Hematopoietic multipotent progenitor cell treated with erythropoietin and hydrocortisone succinate and interleukin-3 and kit ligand, for 4 days (in vitro differentiated cells): ENCODE data around the gene THSD4.
"Not testable (repeated sequence)": the region's sequence is repeated elsewhere in the genome, so short reads cannot be mapped to it uniquely, and the experiment has no call there.

ENCODE experiments used
- DNase-seq: peaks from one replicate; pipeline ENCODE4 v3.0.0-alpha.2; 2015

The THSD4 gene

DNA sequence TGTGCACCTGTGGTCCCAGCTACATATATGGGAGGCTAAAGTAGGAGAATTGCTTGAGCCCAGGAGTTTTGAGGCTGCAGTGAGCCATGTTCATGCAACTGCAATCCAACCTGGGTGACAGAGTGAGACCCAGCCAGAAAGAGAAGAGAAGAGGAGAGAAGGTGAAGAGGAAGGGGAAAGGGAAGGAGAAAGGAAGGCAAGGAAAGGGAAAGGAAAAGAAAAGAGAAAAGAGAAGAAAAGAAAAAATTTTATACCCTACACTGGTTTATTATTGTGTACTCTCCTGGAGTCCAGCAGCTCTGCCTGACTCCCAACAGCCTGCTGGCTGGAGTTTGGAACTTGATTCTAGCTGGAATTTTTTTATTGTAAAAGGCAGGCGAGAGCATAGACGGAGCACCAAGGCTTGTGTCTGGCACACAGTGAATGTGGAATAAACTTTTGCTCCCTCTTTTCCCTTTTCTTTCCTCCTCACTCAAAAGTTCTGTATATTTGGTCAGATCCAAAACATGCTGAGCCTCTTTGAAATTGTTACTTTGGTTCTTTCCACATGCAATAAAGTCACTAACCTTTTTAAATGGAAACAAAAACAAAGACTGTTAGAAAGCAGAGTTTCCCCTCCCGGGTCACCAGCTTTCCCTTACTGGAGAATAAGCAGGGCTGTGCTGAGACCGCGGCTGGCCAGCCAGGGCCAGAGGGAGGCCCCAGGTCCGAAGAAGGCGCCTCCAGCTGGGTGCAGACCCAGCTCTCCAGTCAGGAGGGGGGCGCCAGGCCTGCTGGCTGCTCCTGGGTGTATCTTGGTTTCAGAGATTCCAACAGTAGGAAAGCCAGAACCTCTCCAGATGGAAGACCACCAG lies 9.9 kb downstream of the THSD4 start:
- no peak for DNase-seq

DNA sequence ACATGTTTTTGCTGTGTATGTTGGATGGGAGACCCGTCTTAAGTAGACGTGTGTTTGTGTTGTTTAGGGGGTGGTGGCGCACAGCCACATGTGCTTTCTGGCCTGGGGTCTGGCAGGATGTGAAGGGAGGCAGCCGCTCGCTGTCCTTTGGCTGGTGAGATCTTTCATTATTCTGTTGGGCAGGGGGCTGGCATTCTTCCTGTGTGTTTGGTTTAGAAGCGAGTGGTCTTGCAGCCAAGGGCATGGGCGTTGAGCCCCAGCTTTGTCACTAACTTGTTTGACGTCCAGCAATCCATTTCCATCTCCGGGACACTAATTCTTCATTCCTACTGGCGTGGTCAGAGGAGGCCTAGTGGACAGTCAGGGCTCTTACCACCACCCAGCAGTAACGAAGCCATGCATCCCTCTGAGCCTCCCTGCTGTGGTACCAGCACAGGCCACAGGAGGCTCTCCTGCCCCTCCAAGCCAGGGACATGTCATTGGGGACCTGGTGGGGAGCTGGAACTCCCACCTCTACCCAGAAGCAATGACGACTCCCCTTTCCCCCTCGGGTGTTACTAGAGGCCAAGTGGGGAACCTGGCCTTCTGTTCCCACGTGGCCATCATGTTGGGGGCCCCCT lies 10.7 kb downstream of the THSD4 start:
- peak; percentile 18 for DNase-seq

DNA sequence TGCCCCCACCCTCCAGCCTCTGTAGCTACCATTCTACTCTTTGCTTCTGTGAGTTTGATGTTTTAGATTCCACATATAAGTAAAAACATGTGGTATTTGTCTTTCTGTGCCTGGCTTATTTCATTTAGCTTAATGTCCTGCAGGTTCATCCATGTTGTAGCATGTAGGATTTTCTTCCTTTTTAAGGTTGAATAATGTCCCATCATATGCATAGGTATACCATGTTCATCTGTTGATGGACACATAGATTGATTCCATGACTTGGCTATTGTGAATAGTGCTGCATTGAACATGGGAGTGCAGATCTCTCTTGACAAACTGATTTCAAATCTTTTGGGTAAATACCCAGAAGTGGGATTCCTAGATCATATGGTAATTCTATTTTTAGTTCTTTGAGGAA lies 11.8 kb downstream of the THSD4 start:
- no peak for DNase-seq

DNA sequence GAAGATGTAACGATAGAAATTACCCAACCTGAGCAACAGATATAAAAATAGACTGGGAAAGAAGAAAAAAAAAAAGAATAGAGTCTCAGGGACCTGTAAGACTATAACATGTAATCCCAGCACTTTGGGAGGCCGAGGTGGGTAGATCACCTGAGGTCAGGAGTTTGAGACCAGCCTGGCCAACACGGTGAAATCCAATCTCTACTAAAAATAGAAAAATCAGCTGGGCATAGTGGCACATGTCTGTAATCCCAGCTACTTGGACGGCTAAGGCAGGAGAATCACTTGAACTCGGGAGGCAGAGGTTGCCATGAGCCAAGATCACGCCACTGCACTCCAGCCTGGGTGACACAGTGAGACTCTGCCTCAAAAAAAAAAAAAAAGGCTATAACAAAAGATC lies 12.9 kb downstream of the THSD4 start:
- DNase-seq, result not testable (repeated sequence)

DNA sequence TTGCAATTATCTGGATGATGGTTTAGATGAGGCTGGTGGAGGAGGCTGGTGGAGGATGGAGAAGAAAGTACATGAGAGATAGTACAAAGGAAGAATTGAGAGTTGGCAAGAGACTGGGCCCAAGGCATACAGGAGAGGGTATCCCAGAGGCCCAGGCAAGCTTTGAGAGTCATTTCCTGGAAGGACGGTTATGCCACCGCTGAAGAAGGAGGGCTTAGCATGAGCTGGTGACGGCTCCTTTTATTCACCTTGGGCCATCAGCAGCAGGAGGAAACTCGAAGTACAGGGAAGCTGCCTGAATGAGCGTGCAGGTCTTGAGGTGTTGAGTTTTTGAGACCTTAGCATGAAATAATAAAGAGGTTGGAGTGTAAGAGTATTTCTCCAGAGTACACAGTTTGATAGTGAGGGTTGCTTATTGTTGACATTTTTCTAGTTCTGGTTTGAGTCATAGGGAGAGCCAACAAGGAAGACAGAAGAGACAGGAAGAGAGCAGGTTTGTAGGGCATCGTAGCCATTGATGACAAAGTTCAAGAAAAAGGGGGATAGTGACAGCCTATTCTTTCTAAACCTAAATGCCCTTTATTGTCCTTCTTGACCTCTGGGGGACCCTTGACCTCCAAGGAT lies 13.8 kb downstream of the THSD4 start:
- DNase-seq, result no peak

DNA sequence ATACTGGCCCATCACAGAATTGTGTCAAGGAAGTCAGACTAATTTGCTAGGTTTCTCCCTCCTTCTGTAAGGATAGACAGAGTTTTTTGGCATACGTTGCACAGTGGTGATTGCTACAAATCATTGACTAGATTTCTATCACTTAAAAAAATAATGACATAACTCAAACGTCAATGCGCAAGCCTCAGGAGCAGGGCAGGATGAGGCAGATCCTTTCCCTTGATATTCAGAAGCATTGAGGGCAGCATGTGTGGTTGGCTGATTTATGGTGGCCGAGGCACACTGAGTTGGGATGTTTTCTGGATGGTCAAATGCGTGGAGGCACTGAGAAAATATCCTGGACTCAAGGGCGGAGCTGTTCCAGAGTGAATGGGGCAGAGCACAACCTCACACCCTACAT lies 14.4 kb downstream of the THSD4 start:
- no peak for DNase-seq

DNA sequence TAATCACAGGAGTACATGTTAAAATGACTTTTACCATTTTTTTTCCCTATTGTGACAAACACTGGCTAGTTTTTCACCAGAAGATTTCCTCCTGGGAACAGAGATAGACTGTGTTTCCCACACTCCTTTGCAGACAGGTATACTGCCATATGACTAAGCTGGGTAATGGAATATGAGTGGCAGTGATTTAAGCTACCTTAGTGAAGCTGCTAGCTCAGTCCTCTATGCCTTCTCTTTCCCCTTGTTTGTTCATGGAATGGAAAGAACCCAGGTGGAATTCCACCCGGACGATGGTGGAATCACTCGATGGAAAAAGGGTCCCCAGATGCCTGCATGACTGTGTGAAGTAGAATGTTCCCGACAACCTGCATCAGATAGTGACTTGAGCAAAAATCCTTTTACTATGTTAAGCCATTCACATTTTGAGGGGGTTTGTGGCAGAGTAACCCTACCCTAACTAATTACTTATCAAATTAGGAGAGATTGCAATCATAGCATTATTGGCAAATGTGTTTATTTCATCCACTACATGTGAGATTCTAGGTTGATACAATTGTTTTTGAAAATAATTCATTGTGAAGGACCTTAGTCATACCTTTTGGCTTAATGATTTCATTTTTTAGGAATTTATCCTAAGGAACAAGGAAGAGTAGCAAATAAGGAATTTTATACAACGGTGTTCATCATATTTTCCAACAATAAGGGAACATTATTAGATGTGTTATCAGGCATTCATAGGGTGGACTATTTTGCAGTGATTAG lies 16.5 kb downstream of the THSD4 start:
- no peak for DNase-seq

DNA sequence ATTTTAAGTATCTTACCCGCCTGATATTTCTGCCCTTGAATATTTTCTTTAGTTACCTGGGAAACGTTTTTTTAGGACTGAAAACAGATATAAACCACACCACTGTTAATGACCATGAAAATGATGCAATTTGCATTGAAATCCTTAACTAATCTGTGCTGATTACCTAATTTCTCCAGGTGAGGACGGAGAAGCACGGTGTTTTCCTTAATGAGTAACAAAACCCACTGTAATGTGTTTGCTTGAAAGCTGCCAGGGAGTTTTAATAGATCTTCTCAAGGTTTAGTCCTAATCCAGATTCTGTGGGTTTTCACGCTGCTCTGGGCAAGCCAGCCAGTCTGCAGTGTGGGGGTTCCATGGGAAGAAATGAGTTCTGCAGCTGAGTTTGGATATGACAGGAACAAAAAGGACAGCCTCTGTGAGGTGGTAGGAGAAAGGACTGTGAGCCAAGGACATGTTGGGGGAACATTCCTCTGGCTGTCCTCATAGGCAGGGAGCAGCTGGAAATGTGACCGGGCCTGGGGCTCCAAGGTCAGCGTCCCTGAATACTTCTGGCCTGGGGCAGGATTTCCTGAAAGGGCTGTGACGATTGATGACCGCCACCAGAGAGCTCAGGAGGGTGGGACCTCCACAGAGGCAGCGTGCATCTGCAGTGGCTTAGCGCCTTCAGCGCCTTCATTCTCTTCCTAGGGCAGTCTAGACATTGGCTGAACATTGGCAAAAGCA lies 18.6 kb downstream of the THSD4 start:
- no peak for DNase-seq

DNA sequence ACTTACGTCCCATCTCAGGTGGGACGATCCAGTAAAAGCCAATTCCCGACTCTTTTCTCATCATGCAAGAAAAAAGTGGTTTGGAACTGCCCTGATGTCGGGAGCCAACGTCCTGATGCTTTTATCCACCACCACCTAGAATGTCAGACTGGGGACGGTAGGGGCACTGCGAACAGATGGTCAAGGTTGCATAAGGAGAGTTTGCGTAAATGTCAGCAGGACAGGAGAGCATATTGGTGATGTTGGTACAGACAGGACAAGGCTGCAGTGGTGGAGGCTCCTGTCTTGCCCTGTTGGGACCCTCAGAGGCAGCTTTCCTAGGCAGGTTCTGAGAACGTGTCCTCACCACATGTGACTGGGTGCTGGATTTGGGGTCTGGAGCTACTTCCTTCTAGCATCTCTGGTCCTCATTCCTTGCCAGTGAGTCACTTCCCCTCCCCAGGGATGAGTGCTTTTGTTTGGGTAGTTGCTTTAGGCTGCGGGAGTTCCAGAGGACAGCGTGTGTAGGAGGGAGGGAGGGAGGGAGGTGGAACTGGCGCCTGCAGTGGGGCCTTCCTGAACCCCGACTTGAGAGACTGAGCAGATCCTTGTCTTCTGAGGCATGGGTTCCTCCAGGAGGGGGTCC lies 21.0 kb downstream of the THSD4 start:
- no peak for DNase-seq

DNA sequence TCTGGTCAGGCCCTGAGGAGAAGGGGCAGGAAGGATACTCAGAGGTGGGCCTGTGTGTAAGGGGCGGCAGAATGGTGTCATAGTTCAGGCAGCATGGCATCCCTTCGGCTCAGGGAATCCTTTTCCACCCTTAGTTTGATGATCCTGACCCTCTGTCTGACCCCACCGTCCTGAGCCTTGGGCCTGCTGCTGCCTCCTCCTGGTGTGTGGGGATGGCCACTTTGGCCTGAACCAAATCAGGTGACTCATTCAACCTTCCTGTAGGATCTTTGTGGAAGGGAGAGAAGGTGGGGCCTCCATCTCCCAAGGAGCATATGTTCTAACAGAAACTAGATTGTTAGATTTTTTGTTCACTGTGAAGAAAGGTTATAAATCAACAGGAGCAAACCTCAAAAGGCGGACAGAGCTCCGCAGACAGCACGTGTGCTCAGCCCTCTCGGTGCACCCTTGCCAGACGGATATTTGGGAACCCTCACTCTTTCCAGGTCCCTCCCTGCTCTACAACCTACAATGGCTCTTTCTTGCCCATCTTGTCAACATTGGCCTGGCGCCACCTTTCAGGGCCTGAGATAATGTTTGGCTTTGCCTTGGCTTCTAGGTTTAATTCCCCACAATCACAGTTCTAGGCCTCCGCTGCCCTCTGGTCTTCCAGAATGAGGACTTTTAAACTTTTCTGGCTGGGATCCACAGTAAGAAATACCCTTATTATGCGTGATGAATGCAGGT lies 21.7 kb downstream of the THSD4 start:
- no peak for DNase-seq

DNA sequence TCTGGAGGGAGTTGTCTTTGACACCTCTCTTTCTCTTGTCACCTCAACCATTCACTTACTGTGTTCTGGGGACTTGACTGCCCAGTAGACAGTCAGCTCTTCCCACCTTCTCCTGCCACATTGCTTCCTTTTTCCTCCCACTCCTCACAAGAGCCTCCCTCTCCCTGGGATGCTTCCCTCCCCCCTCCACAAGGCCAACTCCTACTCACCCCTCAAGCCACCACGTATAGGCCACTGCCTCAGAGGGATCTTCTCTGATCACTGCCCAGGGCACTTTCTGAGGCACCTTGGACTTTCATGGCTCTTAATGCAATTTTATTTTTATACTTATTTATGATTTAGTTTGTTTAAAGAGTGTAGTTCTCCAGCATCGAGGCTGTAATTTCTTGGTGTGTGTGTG lies 23.2 kb downstream of the THSD4 start:
- DNase-seq, result no peak

DNA sequence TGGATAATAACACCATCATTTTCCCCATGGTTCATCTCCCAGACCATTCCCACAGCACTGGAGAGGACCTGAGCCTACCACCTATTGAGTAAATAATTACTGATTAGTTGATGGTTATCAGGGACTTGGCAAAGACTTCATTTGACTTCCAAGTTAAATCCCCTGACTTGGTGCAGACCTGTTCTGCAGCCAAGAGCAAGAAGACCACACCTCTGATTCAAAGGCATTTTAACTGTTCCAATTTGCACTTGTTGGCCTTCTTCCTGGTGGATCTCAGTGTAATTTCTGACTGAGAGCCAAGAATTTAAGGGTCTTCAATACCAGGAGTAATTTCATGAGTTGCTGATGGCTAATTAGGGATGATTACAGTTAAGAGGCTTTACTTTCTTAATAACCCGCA lies 24.0 kb downstream of the THSD4 start:
- no peak for DNase-seq

DNA sequence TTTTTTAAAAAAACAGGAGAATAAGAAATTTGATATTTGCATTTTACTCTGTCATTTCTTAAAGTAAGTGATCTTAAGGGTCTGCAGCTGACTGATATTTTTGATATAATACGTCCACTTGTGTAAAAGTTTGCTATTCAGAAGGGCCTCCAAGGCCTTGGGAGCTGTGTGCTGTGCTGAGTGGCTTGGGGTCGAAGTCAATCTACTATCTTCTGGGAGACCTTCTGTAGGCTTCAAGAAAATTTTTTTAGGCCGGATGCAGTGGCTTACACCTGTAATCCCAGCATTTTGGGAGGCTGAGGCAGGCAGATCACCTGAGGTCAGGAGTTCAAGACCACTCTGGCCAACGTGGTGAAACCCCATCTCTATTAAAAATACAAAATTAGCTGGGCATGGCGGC lies 26.3 kb downstream of the THSD4 start:
- no peak for DNase-seq

DNA sequence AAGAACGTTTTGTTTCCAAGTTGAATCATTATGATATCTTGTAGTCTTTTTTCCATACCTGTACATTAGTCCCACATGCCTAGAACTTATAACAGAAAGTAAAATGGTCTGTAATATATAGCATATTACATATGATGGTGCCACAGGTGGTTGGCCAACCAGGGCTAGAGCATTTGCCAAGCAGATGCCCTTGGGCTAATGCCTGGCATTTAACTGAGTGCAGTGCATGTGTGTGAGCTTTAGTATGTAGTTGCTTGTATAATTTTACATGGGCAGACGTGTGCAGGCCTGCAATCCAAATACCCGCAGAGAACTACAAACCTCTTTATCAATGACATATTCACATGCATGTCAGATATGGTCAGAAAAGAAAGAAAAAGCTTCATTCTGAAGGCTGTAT lies 27.5 kb downstream of the THSD4 start:
- no peak for DNase-seq

DNA sequence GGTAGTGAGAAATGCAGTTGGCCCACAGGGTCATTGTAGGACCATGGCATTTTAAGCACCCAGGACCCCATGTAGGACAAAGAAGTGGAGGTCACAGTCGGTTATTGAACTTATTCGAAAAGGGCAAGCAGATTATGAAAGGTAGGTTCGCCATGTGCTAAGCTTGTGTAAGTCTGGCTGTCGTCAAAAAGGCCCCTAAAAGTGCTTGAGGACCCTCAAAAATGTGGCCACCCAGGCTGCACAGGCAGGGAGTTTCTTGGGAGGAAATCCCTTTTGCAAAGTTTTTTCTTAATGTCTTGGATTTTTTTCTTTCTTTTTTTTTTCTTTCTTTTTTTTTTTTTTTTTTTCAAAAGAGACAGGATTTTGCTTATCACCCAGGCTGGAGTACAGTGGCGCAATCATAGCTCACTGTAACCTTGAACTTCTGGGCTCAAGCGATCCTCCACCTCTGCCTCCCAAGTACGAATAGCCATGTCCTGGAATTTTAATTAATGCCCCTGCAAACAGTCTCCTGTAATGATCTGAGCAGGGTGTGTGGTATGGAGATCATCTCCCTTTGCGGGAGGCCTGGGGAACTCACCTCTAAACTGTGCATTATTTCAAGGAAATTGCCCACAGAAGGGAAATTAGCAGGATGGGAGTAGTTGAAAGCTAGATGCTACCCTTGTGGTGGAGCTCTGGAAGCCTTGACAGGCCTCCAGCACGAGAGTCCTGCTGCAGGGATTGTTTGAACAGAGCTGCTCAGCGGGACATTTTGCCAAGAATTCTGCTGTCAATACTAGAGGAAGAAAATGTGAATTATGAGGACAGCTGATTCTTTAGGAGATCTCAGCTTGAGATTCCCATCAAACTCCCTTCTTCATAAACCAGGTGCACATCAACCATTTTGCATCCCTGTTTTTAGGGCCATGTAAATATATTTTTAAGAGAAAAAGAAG lies 28.4 kb downstream of the THSD4 start:
- DNase-seq, result no peak

DNA sequence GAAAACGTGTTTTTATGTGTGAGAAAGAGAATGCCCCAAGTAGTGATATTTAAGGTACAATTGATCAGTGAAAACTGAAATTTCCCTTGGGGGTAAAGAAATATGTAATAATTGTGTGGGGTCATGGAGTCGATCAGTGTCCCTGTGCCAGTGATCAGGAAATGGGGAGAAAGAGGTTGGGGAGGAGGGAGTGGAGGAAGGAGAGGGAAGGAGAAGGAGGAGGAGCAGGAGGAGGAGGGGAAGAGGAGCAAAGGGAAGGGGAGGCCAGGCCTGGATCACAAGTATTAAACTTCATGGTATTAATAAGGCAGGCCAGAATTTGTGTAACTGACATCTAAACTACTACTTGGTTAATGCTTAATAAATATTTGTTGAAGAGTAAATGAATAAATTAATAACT lies 30.4 kb downstream of the THSD4 start:
- no peak for DNase-seq

DNA sequence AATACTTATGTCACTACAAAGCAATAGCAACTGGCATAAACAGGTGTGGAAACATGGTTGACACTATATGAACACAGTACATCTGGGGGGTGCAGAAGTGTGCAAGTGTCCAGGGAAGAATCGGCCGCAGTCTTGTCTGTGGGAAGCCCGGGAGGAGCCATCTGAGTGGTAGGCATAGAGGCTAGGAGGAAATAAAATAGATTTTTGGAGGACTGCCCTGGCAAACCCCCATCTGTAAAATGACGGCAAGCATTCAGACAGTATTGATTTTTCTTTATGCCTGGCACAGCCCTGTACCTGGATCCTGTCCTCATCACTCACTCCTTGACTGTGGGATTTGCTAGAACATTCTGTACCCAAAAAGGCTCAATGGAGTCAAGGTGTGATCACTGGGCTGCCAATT lies 31.3 kb downstream of the THSD4 start:
- DNase-seq, result no peak

DNA sequence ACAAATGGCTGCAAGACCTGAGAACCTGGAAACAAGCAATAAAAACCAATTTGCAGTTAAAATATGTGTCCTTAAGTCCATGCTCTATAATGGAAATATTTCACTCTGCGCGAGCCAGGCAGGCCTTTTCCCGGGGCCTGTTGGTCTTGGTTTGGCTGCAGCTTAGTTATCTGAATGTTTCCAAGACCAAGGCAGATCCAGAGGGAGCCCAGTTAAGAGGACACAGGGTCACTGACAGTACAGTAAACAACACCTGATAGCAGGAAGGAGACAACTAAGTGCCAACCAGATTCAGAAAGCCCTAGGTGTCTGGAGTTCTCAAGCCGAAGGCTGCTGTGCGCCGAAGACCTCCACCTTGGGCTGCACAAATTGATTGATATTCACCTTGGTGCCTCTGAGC lies 32.8 kb downstream of the THSD4 start:
- DNase-seq, result no peak

DNA sequence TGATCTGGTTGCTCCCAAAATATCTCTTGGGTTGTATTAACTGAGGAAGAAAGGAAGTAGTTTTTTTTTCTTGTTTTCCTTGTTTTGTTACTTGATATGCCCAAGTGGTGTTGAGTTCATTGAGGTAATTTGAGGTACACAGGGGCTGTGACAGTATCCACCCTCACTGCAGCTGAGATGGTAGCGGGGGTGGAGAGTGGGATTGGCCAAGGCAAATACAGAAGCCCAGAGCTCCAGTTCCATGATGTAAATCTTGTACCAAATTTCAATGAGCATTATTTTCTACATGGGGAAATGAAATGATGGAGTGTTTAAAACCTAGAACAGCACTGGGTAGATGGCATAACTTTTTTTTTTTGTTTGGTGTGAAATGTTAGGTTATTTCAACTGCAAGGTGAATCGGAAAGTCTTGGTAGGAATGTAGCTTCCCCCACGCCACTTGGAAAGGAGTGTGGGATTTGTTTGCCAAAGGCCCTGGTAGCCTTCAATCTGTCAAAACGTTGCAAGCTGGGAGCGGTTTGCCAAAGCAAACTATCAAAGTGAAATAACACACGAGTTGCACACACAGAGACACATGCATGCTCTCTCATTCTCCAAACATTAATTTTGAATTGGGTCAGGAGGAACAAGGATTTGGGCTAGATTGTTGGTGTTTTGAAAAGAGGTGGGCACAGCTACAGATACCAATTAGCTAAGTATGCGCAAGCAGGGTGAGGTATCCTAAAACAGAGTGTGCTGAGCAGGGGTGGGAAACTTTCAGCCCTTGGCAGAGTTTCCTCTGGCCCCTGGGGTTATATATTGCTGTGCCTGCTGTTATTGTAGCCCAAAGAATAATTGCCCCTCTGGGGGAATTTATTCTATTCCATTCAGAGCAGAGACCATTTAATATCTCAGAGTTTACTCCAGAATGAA lies 34.6 kb downstream of the THSD4 start:
- no peak for DNase-seq
